Measurements from ENCODE around the gene WDR33. TPM values are rescaled to one million over a fixed set of nuclear protein-coding genes. Genes with fewer than 3 reads are reported as not detected.

Gene WDR33
- total and polyA plus RNA-seq, 2 experiments from 2014 or later = 16.9 to 43.8 TPM

GRCh38 chr2:127769587-127769986 lies 41.4 kb downstream of the WDR33 start:
- DNase-seq = no peak
- Histone ChIP-seq H4K20me1 (ENCODE audit: insufficient read depth) (no peaks in the 10 kb centered on the region), H3K9me3 (ENCODE audit: low read depth) (no peaks in the 10 kb centered on the region), H3K9me2 (ENCODE audit: insufficient read depth) (no peaks in the 10 kb centered on the region), H3K4me2 (ENCODE audit: unreplicated experiment) (no peak overlapping the region), H2AFZ (no peak overlapping the region), H3K4me3 (no peak overlapping the region), H3K9ac (no peak overlapping the region), H3K4me1 (ENCODE audit: insufficient read depth) (peaks cover 27% of the 10 kb centered on the region), H3K27me3 (replicated peaks; ENCODE audit: insufficient read depth) (no peaks in the 10 kb centered on the region), H3K27ac (no peak overlapping the region), H3F3A (ENCODE audit: insufficient read depth) (peaks cover 46% of the 10 kb centered on the region), H3K36me3 (ENCODE audit: low read depth) (peaks cover 24% of the 10 kb centered on the region), H3K79me2 (ENCODE audit: insufficient read depth) (peaks cover 77% of the 10 kb centered on the region)
- 76 to 78% methylated on average over 2 of the region's 2 CpGs for WGBS, 2 experiments (ENCODE audit: low coverage in 1 of 2, low lambda C conversion rate in 2 of 2, missing lambda C conversion rate in 2 of 2)
- TF ChIP-seq EZH2phosphoT487 (IDR thresholded peaks at IDR 0.05; ENCODE audit: insufficient read depth, low read depth) = no peak
- no peak for TF ChIP-seq EZH2 (IDR thresholded peaks at IDR 0.05; ENCODE audit: insufficient read depth, poor library complexity, severe bottlenecking)
- in situ Hi-C loops (cut with MboI) = no loop called here

- Histone ChIP-seq H3K9me3 (ENCODE audit: low read depth) (no peaks in the 10 kb centered on the region), H2AFZ (no peak overlapping the region), H3K27ac (no peak overlapping the region), H3K36me3 (ENCODE audit: low read depth) (peaks cover 24% of the 10 kb centered on the region), H3K79me2 (ENCODE audit: insufficient read depth) (peaks cover 71% of the 10 kb centered on the region), H3K9me2 (ENCODE audit: insufficient read depth) (no peaks in the 10 kb centered on the region), H3K9ac (no peak overlapping the region), H3K4me2 (ENCODE audit: unreplicated experiment) (no peak overlapping the region), H3K4me3 (no peak overlapping the region), H3K27me3 (replicated peaks; ENCODE audit: insufficient read depth) (no peaks in the 10 kb centered on the region), H3K4me1 (ENCODE audit: insufficient read depth) (peaks cover 34% of the 10 kb centered on the region), H3F3A (ENCODE audit: insufficient read depth) (peaks cover 53% of the 10 kb centered on the region), H4K20me1 (ENCODE audit: insufficient read depth) (no peaks in the 10 kb centered on the region)
- DNase-seq = peak; percentile 56
- in situ Hi-C loops (cut with MboI) = no loop called here
- WGBS, 2 experiments (ENCODE audit: low coverage in 1 of 2, low lambda C conversion rate in 2 of 2, missing lambda C conversion rate in 2 of 2) = 80 to 83% methylated on average over 6 of the region's 6 CpGs
- TF ChIP-seq EZH2phosphoT487 (IDR thresholded peaks at IDR 0.05; ENCODE audit: insufficient read depth, low read depth) (no peak), EZH2 (IDR thresholded peaks at IDR 0.05; ENCODE audit: insufficient read depth, poor library complexity, severe bottlenecking) (no peak)
Measured at GRCh38 chr2:127768775-127769479, 42.0 kb downstream of the WDR33 start.

GRCh38 chr2:127763776-127764175 lies 47.2 kb downstream of the WDR33 start:
- peak overlapping the region; percentile 74 for H3K9ac ChIP-seq
- in situ Hi-C loops (cut with MboI) = no loop called here
- no peaks in the 10 kb centered on the region for H3K9me3 ChIP-seq (ENCODE audit: low read depth)
- H3K27ac ChIP-seq = peak overlapping the region; percentile 89
- no peak overlapping the region for H2AFZ ChIP-seq
- H3K4me2 ChIP-seq (ENCODE audit: unreplicated experiment) = peak overlapping the region; percentile 66
- H3K4me1 ChIP-seq (ENCODE audit: insufficient read depth) = peaks cover 32% of the 10 kb centered on the region
- no peaks in the 10 kb centered on the region for H4K20me1 ChIP-seq (ENCODE audit: insufficient read depth)
- no peak for TF ChIP-seq EZH2 (IDR thresholded peaks at IDR 0.05; ENCODE audit: insufficient read depth, poor library complexity, severe bottlenecking)
- TF ChIP-seq EZH2phosphoT487 (IDR thresholded peaks at IDR 0.05; ENCODE audit: insufficient read depth, low read depth) = no peak
- H3K27me3 ChIP-seq (replicated peaks; ENCODE audit: insufficient read depth) = no peaks in the 10 kb centered on the region
- H3F3A ChIP-seq (ENCODE audit: insufficient read depth) = peaks cover 48% of the 10 kb centered on the region
- peak; percentile 83 for DNase-seq
- H3K79me2 ChIP-seq (ENCODE audit: insufficient read depth) = peaks cover 33% of the 10 kb centered on the region
- H3K36me3 ChIP-seq (ENCODE audit: low read depth) = peaks cover 38% of the 10 kb centered on the region
- peak overlapping the region; percentile 41 for H3K4me3 ChIP-seq
- H3K9me2 ChIP-seq (ENCODE audit: insufficient read depth) = no peaks in the 10 kb centered on the region

GRCh38 chr2:127762846-127763245 lies 48.1 kb downstream of the WDR33 start:
- H3K79me2 ChIP-seq (ENCODE audit: insufficient read depth) = peaks cover 24% of the 10 kb centered on the region
- peaks cover 34% of the 10 kb centered on the region for H3K36me3 ChIP-seq (ENCODE audit: low read depth)
- 9 to 23% methylated on average over 6 of the region's 6 CpGs for WGBS, 2 experiments (ENCODE audit: low coverage in 1 of 2, low lambda C conversion rate in 2 of 2, missing lambda C conversion rate in 2 of 2)
- H3K9me3 ChIP-seq (ENCODE audit: low read depth) = no peaks in the 10 kb centered on the region
- no peaks in the 10 kb centered on the region for H4K20me1 ChIP-seq (ENCODE audit: insufficient read depth)
- DNase-seq = peak; percentile 89
- peak overlapping the region; percentile 89 for H3K27ac ChIP-seq
- H3K27me3 ChIP-seq (replicated peaks; ENCODE audit: insufficient read depth) = no peaks in the 10 kb centered on the region
- H3K4me2 ChIP-seq (ENCODE audit: unreplicated experiment) = peak overlapping the region; percentile 66
- TF ChIP-seq EZH2phosphoT487 (IDR thresholded peaks at IDR 0.05; ENCODE audit: insufficient read depth, low read depth) (0 out of 2 replicates have a peak, but pooled peaks have one; percentile 29), EZH2 (IDR thresholded peaks at IDR 0.05; ENCODE audit: insufficient read depth, poor library complexity, severe bottlenecking) (no peak)
- peak overlapping the region; percentile 74 for H3K9ac ChIP-seq
- H2AFZ ChIP-seq = no peak overlapping the region
- H3K9me2 ChIP-seq (ENCODE audit: insufficient read depth) = no peaks in the 10 kb centered on the region
- in situ Hi-C loops (cut with MboI) = no loop called here
- peak overlapping the region; percentile 41 for H3K4me3 ChIP-seq
- H3K4me1 ChIP-seq (ENCODE audit: insufficient read depth) = peaks cover 28% of the 10 kb centered on the region
- H3F3A ChIP-seq (ENCODE audit: insufficient read depth) = peaks cover 48% of the 10 kb centered on the region

Measured in GM23248 (cell line).